Measurements from ENCODE around the gene ZSCAN21.

DNA sequence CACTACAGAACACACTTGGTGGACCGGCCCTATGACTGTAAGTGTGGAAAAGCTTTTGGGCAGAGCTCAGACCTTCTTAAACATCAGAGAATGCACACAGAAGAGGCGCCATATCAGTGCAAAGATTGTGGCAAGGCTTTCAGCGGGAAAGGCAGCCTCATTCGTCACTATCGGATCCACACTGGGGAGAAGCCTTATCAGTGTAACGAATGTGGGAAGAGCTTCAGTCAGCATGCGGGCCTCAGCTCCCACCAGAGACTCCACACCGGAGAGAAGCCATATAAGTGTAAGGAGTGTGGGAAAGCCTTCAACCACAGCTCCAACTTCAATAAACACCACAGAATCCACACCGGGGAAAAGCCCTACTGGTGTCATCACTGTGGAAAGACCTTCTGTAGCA lies 14.6 kb downstream of the ZSCAN21 start:
- TF ChIP-seq FOXM1 (IDR thresholded peaks at IDR 0.05; ENCODE audit: borderline replicate concordance) (no peak), BHLHE40 (IDR thresholded peaks at IDR 0.05; ENCODE audit: borderline replicate concordance) (no peak), FOXK2 (IDR thresholded peaks at IDR 0.05) (no peak), L3MBTL2 (conservative IDR thresholded peaks at IDR 0.05) (no peak)

Measured in HEK293T (cell line).